ENCODE data around the gene RHBDF2. TPM values are rescaled to one million over a fixed set of nuclear protein-coding genes. Genes with fewer than 3 reads are reported as not detected.
"Not testable (repeated sequence)": the region's sequence is repeated elsewhere in the genome, so short reads cannot be mapped to it uniquely, and the experiment has no call there.

Gene RHBDF2
- total RNA-seq, 1 donor from 2014 or later: 6.5 TPM

DNA sequence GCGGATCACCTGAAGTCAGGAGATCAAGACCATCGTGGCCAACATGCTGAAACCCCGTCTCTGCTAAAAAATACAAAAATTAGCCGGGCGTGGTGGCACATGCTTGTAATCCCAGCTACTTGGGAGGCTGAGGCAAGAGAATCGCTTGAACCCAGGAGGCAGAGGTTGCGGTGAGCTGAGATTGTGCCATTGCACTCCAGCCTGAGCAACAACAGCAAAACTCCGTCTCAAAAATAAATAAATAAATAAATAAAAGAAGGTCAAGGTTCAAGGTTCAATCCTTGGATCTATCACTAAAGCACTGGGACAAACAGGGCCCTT, 24.2 kb upstream of the RHBDF2 start:
- DNase-seq (ENCODE audit: low read depth): not testable (repeated sequence)

DNA sequence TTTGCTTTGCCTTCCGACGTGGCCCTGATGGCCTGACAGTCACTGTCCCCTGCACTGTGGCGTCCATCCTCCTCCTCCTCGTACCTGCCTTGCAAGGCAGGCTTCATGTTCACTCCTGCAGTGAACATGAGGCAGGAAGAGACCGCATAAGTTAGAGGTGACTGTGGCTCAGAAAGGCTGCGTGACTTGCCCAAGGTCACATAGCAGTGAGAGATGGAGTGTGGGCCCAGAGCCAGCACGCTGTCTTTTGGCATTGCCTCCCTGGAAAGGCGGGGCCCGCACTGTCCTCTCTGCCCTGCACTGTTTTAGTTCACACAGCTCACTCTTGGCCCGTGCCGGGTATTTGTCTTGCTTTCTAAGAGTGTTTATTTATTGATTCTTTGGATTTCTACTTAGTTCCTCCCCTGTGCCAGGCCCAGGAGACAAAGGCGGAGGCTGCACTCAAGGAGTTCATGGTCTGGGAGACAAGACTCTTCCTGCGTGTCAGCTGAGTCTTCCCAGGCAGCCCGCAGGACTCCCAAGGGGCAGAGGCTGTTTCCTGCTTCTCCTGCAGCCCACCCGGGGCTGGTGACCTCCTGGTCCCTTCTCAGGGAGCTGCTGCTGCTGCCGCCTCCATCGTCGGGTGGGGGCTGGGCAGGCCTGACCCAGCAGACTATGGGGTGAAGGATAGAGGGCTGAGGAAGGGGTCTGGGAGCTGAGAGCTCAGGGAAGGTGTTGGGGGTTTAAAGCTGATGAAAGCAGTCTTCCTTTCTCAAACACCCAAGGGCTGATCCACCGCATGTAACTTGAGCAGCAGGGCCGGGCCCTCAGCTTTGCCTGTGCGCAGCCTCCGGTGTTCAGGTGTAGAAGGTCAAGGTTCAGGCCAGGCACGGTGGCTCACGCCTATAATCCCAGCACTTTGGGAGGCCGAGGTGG, 23.6 kb upstream of the RHBDF2 start:
- DNase-seq (ENCODE audit: low read depth): no peak

- peak; percentile 64 for DNase-seq (ENCODE audit: low read depth)
Observed at GRCh38 chr17:76523084-76524037, 22.1 kb upstream of the RHBDF2 start.

DNA sequence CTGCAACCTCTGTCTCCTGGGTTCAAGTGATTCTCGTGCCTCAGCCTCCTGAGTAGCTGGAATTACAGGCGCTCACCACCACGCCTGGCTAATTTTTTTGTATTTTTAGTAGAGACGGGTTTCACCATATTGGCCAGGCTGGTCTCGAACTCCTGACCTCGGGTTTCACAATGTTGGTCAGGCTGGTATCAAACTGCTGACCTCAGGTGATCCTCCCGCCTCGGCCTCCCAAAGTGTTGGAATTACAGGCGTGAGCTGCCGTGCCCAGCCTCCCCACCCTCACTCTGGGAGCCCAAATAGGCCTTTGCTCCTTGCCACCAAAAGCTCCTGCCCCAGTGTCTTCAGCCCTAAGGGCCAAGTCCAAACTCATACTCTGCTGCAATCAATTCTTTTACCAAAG, 20.5 kb upstream of the RHBDF2 start:
- DNase-seq (ENCODE audit: low read depth): not testable (repeated sequence)

GRCh38 chr17:76521262-76521661, 20.0 kb upstream of the RHBDF2 start:
- DNase-seq (ENCODE audit: low read depth): no peak

DNA sequence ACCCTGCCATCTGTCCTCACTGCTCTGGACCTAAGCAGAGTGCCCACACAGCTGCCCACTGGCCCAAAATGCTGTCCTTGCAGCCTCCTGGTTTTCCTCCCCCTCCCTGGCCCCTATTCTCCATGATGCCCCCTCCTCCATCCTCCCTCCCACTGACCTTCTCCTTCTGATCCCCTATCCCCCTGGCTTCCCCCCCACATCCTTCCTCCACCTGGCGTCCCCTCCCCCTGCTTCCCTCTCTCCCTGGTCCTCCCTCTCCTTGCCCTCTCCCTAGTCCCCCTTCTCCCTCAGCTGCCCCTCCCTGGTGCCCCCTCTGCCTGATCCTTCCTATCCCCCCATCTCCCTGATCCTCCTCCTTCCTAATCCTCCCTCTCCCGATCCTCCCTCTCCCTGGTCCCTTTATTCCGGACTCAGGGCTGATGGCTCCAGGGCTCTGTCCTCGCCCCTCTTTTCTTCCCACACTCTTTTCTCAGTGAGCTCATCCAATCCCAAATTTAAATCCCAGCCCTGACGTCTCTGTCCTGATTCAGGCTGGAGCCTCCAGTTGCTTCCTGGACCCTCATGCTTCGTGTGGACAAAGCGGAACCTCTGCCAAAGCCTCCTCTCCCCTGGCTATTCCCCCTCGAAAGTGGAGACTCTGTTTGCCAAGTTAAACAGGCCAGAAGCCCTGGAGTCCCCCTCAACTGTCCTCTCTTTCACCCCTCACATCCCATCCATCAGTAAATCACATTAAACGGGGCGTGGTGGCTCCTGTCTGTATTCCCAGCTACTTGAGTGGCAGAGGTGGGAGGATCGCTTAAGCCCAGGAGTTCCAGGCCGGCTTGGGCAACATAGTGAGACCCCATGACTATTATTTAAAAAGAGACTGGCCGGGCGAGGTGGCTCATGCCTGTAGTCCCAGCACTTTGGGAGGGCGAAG, 18.1 kb upstream of the RHBDF2 start:
- DNase-seq (ENCODE audit: low read depth): no peak

- no peak for DNase-seq (ENCODE audit: low read depth)
Observed at GRCh38 chr17:76517638-76518038, 16.4 kb upstream of the RHBDF2 start.

DNA sequence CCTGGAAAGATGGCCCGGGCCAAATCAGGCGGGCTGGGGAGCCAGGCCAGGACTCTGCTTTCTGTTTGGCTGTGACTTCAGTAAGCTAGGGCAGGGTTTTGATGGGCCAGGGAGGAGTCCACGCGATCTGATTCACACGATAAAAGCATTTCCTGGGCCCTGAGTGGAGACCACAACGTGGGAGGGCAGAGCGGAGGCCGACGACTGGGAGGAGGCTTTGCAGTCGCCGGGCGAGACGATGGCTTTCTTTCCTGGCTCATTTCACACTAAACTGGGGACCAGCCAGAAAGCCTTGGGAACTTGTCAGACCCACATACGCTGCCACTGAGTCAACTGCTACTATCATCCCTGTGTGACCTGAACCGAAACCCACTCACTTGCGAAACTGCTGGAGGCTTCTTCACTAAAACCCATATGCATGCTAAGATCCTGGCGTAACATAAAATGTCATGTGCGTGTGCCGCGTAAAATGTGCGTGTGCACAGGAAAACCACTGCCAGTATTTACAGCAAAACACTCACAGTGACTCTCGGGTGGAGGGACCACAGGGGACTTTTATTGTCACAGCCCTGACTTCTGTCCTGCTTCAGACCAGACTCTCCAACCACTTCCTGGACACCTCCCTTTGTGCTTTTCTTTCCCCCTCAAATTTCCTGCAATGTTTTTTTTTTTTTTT, 14.2 kb upstream of the RHBDF2 start:
- DNase-seq (ENCODE audit: low read depth): peak; percentile 75

DNA sequence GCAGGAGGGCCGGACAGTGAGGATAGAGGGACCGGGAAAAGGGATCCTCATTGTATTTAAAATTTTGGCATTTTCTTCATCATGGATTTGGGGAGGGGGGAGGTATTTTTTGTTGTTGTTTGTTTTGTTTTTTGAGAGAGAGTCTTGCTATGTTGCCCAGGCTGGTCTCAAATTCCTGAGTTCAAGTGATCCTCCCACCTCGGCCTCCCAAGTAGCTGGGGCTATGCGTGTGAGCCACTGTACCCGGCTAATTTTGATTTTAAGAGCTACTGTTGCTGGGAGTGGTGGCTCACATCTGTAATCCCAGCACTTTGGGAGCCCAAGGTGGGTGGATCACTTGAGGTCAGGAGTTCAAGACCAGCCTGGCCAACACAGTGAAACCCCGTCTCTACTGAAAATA, 13.1 kb upstream of the RHBDF2 start:
- not testable (repeated sequence) for DNase-seq (ENCODE audit: low read depth)

DNA sequence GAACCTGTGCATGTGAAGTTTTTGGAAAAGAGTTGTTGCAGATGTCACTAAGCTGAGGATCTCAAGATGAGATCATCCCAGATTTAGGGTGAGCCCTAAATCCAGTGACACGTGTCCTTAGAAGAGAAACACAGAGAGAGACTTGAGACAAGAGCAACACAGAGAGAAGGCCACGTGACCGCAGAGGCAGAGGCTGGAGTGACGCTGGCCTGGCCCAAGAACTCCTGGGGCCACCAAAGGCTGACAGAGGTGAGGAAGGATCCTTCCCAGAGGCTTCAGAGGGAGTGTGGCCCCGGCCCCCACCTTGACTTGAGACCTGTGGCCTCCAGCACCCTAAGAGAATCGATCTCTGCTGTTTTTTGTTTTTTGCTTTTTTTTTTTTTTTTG, 12.1 kb upstream of the RHBDF2 start:
- no peak for DNase-seq (ENCODE audit: low read depth)

GRCh38 chr17:76512366-76513305, 11.4 kb upstream of the RHBDF2 start:
- DNase-seq (ENCODE audit: low read depth): no peak

GRCh38 chr17:76511668-76512365, 10.6 kb upstream of the RHBDF2 start:
- DNase-seq (ENCODE audit: low read depth): no peak

GRCh38 chr17:76510831-76511244, 9.6 kb upstream of the RHBDF2 start:
- DNase-seq (ENCODE audit: low read depth): peak; percentile 32

DNA sequence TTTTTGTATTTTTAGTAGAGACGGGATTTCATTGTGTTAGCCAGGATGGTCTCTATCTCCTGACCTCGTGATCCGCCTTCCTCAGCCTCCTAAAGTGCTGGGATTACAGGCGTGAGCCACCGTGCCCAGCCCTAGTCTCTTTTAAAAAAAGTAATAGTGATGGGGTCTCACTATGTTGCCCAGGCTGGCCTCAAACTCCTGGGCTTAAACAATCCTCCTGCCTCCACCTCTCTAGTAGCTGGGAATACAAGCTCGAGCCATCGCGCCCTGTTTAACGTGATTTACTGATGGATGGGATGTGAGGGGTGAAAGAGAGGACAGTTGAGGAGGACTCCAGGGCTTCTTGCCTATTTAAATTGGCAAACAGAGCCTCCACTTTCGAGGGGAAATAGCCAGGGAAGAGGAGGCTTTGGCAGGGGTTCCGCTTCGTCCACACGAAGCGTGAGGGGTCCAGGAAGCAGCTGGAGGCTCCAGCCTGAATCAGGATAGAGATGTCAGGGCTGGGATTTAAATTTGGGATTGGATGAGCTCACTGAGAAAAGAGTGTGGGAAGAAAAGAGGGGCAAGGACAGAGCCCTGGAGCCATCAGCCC, 7.3 kb upstream of the RHBDF2 start:
- not testable (repeated sequence) for DNase-seq (ENCODE audit: low read depth)

DNA sequence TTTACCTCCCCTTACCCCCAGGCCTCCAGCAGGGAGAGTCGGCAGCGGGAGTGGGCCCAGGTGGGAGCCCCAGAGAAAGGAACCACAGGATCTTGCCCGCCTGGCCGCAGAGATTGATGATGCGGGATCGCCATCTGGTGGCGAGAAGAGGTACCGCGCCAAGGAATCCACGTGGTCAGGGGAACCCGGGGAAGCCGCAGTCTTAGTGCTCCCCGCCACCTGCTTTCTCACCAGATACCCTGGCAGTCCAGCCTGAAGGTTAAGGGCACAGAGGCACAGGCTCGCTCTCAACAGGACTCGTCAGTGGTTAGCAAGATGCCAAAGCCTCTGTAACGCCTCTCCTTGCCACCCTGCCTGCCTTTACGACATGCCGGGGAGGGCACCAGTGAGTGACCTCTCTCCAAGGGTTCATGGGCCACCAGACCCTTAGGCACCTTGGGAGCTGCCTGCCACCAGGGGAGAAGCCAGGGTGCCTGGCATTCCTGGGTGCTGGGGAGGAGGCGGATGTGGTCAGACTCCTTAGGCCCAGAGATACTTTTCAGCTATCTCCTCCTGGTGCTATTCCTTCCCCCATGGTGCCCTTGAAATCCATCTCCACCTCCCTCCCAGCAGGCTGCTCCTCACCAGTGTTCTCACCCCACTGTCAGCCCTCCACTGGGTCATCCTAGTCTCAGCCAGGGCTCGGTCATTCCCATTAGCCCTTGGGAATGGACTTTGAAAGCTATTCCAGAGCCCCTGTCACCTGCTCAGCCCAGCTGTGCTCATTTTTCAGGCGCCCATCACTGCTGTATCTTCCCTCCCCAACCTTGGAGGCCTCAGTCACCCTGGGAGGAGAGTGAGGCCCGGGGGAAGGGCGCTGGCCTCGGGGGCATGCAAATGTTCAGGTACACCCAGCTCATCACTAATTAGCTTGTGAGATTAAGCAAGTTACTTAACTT, 5.5 kb upstream of the RHBDF2 start:
- peak; percentile 80 for DNase-seq (ENCODE audit: low read depth)

DNA sequence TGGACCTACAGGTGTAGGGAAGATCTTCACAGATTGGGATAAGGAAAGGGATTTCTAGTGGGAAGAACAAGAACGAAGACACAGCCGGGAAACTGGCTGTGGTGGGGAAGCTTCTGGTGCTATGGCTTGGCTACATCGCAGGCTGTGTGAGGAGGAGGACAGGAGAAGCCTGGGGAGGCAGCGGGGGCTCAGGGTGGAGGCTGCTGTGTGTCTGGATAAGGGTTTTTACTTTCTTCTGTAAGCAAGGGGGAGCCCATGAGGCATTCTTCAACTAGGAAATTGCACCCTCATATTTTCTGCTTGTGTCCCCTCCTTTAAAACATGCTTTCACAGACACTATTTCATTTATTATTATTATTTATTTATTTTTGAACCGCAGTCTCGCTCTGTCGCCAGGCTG, 2.9 kb upstream of the RHBDF2 start:
- DNase-seq (ENCODE audit: low read depth): no peak

Data from myocyte (in vitro differentiated cells).